ACC112 (cell line): ENCODE data around the gene TMEM242.
"Not testable (repeated sequence)": the region's sequence is repeated elsewhere in the genome, so short reads cannot be mapped to it uniquely, and the experiment has no call there.

ENCODE experiments used
- H2AFZ ChIP-seq: fragments of 200-600 bp; sonication (generic); one replicate; pipeline ENCODE4 v1.6.0; 2017; ENCODE audit warnings: antibody characterized with exemption, low read length; ENCODE audit not compliant: unreplicated experiment
- H3K27ac ChIP-seq: fragments of 200-600 bp; sonication (generic); 2 replicates; pipeline ENCODE4 v1.5.1; 2014; ENCODE audit warnings: low read depth, mild to moderate bottlenecking, antibody characterized with exemption, low read length, moderate library complexity
- H3K27me3 ChIP-seq: fragments of 200-600 bp; sonication (generic); 2 replicates; pipeline ENCODE4 v1.6.1; 2014; ENCODE audit warnings: mild to moderate bottlenecking, antibody characterized with exemption, low read length, moderate library complexity, mixed read lengths; ENCODE audit not compliant: insufficient read depth
- H3K36me3 ChIP-seq: fragments of 200-600 bp; sonication (generic); 2 replicates; pipeline ENCODE4 v1.6.1; 2016; ENCODE audit warnings: mild to moderate bottlenecking, antibody characterized with exemption, low read length, moderate library complexity, mixed read lengths; ENCODE audit not compliant: insufficient read depth
- H3K4me1 ChIP-seq: fragments of 200-600 bp; sonication (generic); one replicate; pipeline ENCODE4 v1.6.1; 2016; ENCODE audit warnings: low read length, mixed read lengths; ENCODE audit not compliant: insufficient read depth, unreplicated experiment, control insufficient read depth
- H3K4me3 ChIP-seq: fragments of 200-600 bp; sonication (generic); 2 replicates; pipeline ENCODE4 v1.5.1; 2014; ENCODE audit warnings: mild to moderate bottlenecking, low read depth, low read length
- H3K79me2 ChIP-seq: fragments of 200-600 bp; sonication (generic); one replicate; pipeline ENCODE4 v1.6.0; 2016; ENCODE audit warnings: low read length; ENCODE audit not compliant: control insufficient read depth, unreplicated experiment, insufficient read depth

The TMEM242 gene

DNA sequence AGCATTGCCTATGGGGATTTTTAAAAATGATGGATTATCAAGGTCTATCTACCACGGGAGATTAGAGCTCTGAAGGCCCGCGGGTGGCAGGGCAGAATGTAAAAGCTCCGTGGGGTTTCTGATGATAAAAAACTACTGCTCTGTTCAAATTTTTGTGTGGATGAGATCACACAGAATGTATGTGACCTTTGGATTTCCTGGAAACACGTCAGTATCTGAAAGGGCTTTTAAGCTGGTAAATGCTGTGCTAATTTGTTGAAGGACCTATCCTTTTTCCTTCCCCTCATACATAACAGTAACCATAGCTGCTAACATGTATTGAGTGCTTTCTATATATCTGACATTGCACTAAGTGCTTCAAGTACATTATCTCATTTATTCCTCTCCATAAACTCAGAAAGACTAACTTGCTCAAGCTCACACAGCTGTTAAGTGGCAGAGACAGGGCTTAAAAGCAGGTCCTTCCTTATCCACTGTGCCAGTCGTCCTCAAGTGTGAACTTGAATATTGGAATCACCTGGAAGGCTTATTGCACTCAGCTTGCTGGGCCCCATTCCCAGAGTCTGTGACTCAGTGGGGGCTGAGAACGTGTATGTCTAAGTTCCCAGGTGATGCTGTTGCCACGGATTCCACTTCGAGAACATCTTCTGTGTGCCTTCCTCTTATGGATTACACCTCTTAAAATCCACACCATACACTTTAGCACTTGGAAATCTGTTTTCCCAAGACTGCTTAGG lies 1.9 kb upstream of the TMEM242 start:
- Histone ChIP-seq H3K36me3 (peaks cover 7% of the 10 kb centered on the region; the same call in 1 of the 2 replicates), H3K4me1 (peaks cover 26% of the 10 kb centered on the region), H3K4me3 (no peak overlapping the region), H3K79me2 (peaks cover 5% of the 10 kb centered on the region), H3K27ac (no peak overlapping the region), H2AFZ (no peak overlapping the region), H3K27me3 (no peaks in the 10 kb centered on the region)

DNA sequence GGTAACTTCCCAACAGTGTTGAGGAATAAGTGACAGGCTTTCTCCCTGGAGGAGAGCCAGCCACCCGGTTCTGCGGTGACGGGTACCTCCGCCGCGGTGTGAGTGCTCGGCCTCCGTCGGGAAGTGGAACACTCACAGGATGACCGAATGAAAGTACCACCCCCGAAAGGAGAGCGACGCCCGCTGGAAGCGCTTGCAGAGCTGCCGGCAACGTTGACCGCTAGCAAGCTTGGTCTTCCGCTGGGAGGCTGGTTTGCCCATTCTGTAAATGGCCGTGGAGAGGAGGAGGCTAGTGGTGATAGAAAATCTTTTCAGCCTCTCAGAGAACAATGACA lies 614 bp upstream of the TMEM242 start:
- Histone ChIP-seq H2AFZ (peak overlapping the region; percentile 99), H3K36me3 (peaks cover 7% of the 10 kb centered on the region; the same call in 1 of the 2 replicates), H3K27me3 (no peaks in the 10 kb centered on the region), H3K4me1 (peaks cover 19% of the 10 kb centered on the region), H3K27ac (peak overlapping the region; percentile 65), H3K4me3 (peak overlapping the region; percentile 96), H3K79me2 (peaks cover 5% of the 10 kb centered on the region)

DNA sequence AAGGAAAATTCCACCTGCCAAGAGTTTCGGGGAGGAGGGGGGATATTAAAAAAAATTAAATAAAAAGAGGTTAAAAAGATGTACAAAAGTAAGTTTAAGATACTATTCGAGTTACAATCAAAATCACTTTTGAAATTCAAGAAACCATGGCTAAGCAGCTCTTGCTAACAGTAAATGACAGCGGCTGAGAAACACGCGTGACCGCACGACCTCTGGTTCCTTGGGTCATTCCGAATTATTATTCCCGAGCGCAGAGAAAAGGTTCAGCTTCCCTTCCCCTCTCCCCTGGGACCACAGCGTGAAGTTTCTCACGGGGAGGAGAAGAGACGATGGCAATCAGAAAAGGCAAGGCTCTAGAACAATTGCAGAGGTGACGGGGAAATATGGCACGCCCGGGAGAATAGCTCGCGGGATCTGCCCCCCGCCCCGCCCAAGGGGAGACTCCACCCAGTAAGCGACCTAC lies 496 bp downstream of the TMEM242 start:
- H3K36me3 ChIP-seq: peaks cover 7% of the 10 kb centered on the region; the same call in 1 of the 2 replicates
- H3K4me3 ChIP-seq: peak overlapping the region; percentile 96
- peak overlapping the region; percentile 55; the same call in 1 of the 2 replicates for H3K27ac ChIP-seq
- peak overlapping the region; percentile 90 for H2AFZ ChIP-seq
- peaks cover 16% of the 10 kb centered on the region for H3K4me1 ChIP-seq
- no peaks in the 10 kb centered on the region for H3K27me3 ChIP-seq
- H3K79me2 ChIP-seq: peaks cover 5% of the 10 kb centered on the region

DNA sequence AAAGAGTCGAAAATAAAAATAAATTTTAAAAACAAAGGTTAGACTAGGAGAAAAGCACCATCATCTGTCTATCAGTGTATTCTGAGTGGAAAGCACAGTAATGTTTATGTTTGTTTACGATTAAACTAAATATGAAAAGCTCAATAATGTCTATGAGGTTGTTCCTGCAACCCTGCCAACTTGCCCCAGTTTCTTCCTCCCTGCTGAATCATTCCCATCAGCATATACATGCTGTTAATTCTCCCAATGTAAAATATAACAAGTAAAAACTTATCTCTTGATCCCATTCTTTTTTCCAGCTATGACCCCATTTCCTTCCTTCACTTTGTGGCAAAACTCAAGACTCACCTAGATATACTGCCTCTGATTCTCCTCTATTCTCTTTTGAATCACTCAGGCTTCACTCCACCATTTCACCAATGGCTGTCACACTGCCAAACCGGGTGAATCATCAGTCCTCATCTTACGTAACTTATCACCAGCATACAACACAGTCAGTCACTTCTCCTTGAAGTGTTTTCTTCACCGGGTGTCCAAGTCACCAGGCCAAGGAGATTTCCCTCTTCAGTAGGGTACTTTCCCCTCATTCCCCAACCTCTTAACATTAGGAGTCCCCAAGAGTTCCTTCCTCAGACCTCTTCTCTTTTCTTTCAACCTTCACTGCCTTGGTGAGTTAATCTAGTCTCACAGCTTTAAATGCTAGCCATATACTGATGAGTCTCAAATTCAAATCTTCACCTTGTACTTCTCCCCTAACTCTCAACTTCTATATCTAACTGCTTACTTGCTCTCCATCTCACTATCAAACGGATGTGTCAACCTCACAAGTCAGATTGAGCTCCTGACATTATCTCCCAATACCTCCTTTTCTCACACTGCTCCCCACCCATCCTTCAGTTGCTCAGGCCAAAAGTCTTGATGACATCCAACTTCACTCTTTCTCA lies 6.2 kb downstream of the TMEM242 start:
- Histone ChIP-seq H3K4me3 (no peak overlapping the region), H3K36me3 (peaks cover 7% of the 10 kb centered on the region; the same call in 1 of the 2 replicates), H3K4me1 (peaks cover 11% of the 10 kb centered on the region), H3K79me2 (peaks cover under 1% of the 10 kb centered on the region), H2AFZ (no peak overlapping the region), H3K27ac (peak overlapping the region; percentile 48), H3K27me3 (no peaks in the 10 kb centered on the region)

DNA sequence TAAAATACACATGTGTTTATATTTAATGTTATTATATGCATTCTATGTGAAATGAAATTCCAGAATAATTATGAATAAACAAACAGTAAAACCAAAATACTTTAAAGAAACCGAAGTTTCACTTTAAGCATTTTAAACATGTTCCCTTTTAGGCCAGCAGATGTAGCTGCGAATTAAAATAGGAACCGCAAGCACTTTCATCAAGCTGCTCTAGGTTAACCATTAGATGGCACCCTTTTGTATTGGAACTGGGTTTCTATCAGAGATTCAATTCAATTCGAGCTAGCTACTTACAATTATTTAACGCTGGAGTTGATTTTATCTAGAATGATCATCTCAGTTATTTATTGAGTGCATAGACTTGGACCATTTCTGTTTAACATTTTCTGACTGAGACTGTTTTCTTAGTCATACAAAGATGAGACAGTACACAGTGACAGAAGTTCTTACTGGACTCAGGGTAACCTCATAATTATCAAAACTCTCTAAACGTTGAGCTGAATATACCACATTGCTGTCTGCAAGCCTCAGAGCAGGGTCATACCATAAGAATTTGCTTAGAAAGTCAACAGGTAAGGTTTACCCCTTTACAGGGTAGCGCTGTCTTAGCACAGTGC lies 8.5 kb downstream of the TMEM242 start:
- H3K4me1 ChIP-seq: peaks cover 8% of the 10 kb centered on the region
- no peaks in the 10 kb centered on the region for H3K27me3 ChIP-seq
- H3K36me3 ChIP-seq: no peaks in the 10 kb centered on the region; the same call in 1 of the 2 replicates
- no peak overlapping the region for H3K4me3 ChIP-seq
- no peak overlapping the region for H3K27ac ChIP-seq
- no peaks in the 10 kb centered on the region for H3K79me2 ChIP-seq
- no peak overlapping the region for H2AFZ ChIP-seq

DNA sequence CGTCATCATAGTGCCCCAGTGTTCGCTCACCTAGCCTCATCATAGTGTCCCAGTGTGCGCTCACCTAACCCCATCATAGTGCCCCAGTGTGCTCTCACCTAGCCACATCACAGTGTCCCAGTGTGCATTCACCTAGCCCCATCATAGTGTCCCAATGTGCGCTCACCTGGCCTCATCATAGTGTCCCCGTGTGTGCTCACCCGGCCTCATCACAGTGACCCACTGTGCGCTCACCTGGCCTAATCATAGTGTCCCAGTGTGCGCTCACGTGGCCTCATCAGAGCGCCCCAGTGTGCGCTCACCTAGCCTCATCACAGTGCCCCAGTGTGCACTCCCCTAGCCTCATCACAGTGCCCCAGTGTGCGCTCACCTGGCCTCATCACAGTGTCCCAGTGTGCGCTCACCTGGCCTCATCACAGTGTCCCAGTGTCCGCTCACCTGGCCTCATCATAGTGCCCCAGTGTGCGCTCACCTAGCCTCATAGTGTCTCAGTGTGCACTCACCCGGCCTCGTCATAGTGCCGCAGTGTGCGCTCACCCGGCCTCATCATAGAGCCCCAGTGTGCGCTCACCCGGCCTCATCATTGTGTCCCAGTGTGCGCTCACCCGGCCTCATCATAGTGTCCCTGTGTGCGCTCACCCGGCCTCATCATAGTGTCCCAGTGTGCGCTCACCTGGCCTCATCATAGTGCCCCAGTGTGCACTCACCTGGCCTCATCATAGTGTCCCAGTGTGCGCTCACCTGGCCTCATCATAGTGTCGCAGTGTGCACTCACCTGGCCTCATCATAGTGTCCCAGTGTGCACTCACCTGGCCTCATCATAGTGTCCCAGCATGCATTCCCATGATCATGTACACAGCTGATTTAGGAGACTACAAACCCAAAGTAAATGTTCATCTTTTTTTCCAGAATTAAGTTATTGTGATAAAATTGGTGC lies 9.5 kb downstream of the TMEM242 start:
- no peak overlapping the region for H3K4me3 ChIP-seq
- no peaks in the 10 kb centered on the region for H3K79me2 ChIP-seq
- H2AFZ ChIP-seq: no peak overlapping the region
- H3K27ac ChIP-seq: no peak overlapping the region
- no peaks in the 10 kb centered on the region; the same call in 1 of the 2 replicates for H3K36me3 ChIP-seq
- no peaks in the 10 kb centered on the region for H3K27me3 ChIP-seq
- peaks cover 8% of the 10 kb centered on the region for H3K4me1 ChIP-seq

DNA sequence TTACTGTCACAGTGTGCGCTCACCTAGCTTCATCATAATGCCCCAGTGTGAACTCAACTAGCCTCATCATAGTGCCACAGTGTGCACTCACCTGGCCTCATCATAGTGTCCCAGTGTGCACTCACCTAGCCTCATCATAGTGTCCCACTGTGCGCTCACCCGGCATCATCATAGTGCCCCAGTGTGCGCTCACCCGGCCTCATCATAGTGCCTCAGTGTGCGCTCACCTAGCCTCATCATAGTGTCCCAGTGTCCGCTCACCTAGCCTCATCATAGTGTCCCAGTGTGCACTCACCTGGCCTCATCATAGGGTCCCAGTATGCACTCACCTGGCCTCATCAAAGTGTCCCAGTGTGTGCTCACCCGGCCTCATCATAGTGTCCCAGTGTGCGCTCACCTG lies 10.6 kb downstream of the TMEM242 start:
- no peaks in the 10 kb centered on the region for H3K27me3 ChIP-seq
- no peaks in the 10 kb centered on the region for H3K79me2 ChIP-seq
- no peak overlapping the region for H3K4me3 ChIP-seq
- H2AFZ ChIP-seq: no peak overlapping the region
- H3K27ac ChIP-seq: no peak overlapping the region
- no peaks in the 10 kb centered on the region; the same call in 1 of the 2 replicates for H3K36me3 ChIP-seq
- H3K4me1 ChIP-seq: peaks cover 8% of the 10 kb centered on the region

DNA sequence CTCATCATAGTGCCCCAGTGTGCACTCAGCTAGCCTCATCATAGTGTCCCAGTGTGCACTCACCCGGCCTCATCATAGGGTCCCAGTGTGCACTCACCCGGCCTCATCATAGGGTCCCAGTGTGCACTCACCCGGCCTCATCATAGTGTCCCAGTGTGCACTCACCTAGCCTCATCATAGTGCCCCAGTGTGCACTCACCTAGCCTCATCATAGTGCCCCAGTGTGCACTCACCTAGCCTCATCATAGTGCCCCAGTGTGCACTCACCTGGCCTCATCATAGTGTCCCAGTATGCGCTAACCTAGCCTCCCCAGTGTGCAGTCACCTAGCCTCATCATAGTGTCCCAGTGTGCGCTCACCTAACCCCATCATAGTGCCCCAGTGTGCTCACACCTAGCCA lies 12.6 kb downstream of the TMEM242 start:
- not testable (repeated sequence) for H3K36me3 ChIP-seq, H3K4me1 ChIP-seq, H3K27me3 ChIP-seq, H3K27ac ChIP-seq, H3K79me2 ChIP-seq, H3K4me3 ChIP-seq, H2AFZ ChIP-seq

DNA sequence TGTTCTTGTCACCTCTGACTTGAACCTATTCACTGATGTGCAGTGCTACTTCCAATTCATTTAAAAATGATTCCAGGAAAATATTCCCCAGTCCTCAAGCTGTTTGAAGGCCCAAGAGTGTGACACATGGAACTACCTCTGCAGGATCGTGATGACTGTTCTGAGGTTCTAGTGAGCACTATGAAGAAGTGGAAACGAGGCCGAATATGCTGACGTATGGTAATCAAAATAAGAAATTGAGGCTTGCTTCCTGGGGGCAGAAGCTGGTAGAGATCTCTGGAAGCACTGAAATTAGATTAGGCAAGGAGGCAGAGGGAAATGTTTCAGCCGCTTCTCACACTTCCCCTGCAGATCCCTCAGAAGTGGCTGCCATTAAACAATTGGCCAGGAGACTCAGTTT lies 15.7 kb downstream of the TMEM242 start:
- no peak overlapping the region for H3K4me3 ChIP-seq
- H3K4me1 ChIP-seq: peaks cover 6% of the 10 kb centered on the region
- no peak overlapping the region for H3K27ac ChIP-seq
- no peaks in the 10 kb centered on the region; the same call in 1 of the 2 replicates for H3K36me3 ChIP-seq
- H3K79me2 ChIP-seq: no peaks in the 10 kb centered on the region
- H2AFZ ChIP-seq: no peak overlapping the region
- no peaks in the 10 kb centered on the region for H3K27me3 ChIP-seq
